NCI-H2029 treated with DMSO at 0.1 percent for 48 hours (cell line): Measurements from ENCODE around the gene INKA2.

Experiments
- DNase-seq: peaks from one replicate; lab custom pipeline; 2025; lab: John Stamatoyannopoulos, UW

The INKA2 gene

DNA sequence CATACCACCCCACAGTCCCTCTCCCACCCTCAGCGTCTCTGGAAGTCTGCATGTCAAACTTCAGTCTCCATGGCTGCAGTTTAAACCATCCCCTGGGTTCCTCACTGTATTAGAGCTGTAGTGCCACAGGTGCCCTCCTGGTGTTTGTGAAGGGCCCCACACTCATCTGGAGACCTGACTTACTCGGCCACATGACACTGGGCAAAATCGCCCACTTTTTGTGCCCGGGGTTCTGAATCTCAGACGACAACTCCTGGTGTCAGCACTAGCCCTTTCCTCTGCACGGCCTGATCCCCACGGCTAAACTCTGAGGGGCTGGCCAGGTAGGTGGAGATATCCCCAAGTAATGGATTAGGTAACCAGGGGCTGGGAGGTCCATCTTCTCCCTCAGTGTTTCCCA is 6.5 kb downstream of the INKA2 start:
- DNase-seq, result no peak

DNA sequence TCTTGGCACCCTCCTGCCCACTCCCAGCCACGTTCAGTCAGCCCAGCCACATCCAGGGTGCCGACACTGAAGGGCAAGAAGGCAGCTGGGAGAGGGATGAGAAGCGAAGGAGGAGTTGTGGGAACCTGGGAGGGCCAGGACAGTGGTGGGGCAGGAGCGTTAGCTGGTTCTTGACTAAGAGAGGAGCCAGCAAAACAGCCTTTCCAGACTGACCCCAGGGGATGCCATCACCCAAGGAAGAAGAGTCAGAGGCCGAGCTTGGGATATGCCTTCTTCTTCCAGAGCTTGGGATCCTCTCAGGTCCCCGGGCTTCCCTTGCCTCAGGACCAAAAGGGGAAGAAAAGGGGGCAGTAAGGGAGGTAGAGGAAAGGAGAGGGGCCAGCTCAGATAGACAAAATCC is 7.2 kb downstream of the INKA2 start:
- no peak for DNase-seq

DNA sequence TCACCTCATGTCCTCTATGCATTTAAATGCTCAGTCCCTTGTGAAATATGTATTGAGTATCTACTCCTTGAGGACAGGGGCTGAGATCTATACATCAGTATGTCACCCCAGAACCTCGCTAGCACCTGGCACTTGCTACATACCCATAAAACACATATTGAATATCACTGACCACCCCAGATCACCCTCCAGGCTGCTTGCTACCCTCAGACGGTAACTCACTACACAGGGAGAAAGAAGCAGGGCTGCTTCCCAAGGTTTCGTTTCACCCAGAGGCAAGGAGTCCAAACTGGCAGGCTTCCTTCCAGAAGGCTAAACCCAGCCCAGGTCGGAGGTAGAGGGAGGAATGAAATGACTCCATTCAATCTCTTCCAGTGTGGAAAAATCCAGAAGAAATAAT is 8.5 kb downstream of the INKA2 start:
- no peak for DNase-seq

DNA sequence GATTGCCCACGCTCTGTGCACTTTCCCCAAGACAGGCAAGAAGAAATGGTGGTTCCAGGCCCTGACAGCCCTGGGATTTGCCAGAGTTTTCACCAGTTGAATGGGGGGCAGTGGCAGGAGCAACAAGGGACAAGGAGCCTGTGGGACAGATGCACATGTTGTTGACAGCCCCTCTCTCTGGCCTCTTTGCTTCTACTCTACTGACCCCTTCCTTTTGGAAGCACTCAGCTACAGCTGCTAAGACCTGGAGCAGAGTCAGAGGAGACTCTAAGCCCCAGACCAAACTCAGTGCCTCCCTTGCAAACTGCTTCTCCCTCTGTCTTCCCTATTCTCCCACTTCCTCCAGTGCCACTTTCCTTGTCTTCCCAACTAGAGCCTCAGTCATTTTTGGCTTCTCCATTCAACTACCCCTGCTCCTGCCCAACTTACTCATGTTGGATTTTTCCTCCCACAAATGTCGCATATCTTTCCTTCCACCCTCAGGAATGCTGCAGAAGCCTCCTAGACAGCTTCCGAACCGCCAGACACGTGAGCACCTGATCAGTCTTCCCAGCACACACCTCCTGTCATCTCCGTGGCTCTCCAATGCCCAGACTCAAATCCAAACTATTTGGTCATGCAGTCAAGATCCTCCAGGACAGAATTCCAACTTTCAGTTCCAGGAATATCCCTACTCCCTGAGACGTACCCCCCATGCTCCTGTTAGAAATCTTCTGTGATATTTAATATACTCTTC is 9.1 kb downstream of the INKA2 start:
- no peak for DNase-seq

DNA sequence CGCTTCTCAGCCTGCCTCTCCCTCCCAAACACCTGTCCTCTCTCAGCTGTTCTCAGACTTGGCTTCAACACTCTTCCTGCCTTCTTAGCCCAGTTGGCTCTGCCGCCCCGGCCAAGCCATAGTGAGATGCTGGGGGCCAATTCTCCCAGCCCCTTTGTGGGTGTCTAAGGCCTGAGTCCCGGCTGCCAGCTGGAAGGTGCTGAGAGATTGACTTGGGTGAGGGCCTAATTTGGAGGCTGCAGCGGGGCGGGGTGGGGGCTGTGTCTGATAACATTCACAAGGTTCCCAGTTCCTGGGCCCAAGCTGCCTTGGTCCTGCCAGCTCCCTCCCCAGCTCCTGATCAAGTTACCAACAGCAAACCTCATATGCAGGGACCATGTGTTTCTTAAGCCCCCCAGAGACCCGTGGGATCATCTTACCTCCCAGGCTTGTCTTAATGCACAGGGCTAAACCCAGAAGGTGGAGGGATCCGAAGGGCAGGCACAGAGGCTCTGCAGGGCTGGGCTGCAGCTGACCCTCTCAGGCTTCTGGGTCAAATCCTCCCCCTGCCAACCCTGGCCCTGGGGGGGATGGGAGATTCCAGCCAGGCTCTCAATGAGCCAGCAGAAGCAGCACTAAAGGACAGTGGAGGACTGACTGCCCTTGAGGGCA is 9.8 kb downstream of the INKA2 start:
- no peak for DNase-seq

DNA sequence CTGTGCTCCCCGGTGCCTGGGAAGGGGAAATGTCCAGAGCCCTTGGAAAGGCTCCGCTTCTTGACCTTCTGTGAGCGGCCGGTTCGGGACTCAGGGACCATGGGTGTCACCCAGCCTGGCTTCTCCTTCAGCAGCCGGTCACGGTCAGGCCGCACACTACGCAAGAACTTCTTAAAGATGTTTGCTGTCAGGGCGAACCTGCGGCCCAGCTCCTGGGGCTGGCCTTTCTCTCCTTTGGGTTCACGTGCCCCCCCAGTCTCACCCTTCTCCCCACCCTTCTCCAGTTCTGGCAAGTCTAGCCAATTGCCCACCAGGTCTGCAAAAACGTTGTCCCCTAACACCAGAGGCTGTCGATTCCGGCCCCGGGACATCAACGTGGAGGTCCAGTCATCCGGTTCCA is 12.1 kb downstream of the INKA2 start:
- no peak for DNase-seq

DNA sequence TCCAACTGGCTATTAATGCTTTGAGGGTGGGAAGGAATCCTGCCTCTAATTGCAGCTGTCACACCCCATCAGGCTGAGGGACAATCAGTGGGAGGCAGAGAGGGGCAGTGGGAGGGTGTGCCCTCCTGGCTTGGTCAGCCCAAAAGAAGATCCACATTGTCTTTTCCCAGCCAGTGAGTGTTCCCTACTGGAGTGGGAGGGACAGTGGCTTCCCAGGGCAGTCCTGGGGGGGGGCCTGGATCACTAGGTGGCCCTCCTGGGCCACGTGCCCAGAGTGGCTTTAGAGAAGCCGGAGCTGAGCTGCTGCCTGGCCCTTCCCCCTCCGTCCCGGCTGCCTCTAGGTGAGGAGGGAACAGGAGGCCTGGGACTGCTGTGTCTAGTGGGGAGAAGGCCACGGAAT is 14.0 kb downstream of the INKA2 start:
- no peak for DNase-seq

DNA sequence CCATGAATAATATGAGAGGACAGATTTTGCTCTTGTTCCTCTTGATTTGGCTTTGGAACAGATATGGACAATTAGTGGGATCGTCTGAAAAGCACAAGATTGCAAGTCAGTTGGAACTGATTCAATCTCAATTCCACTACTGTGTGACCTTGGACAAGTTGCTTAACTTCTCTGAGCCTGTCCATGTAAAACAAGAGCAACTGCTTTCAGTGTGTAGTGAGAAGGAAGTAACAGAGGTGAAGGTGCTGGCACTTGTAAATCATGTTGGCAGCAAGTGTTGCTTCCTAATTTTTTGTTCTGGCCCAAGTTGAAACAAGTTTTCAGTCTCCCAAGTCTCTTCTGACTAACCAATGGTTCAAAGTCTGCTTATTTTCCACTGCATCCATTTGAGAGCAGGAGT is 15.3 kb downstream of the INKA2 start:
- no peak for DNase-seq

DNA sequence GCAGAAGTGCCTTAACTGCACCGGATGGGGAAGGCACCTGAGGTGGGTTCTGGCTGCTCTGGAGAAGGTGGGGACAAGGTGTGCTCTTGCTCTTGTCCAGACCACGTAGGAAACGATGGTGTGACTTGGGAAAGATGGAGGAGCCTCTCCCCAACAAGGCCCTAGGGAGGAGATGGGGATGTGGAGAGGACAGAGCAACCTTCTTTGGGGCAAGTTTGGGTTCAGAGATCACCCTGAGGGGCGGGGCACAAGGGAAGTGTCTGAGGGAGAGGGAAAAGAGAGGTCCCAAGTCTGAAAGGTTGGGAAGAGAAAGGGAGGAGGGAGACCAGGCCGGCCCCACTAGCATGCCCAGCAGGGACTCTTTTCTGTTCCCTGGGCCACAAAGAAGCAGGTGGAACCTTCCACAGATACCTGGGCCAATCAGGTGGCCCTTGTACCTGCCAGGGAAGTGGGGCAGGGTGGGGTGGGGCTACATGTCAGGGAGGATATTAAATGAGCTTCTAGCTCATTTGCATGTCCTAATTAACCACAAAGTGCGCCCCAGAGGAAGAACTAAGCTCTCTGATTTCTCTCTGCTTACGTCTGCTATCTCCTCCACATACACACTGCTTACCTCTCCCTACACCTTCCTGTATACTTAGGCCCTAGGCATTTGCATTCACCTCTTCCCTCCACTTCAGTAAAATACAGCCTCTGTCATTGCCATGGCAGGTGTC is 15.9 kb downstream of the INKA2 start:
- DNase-seq, result no peak

DNA sequence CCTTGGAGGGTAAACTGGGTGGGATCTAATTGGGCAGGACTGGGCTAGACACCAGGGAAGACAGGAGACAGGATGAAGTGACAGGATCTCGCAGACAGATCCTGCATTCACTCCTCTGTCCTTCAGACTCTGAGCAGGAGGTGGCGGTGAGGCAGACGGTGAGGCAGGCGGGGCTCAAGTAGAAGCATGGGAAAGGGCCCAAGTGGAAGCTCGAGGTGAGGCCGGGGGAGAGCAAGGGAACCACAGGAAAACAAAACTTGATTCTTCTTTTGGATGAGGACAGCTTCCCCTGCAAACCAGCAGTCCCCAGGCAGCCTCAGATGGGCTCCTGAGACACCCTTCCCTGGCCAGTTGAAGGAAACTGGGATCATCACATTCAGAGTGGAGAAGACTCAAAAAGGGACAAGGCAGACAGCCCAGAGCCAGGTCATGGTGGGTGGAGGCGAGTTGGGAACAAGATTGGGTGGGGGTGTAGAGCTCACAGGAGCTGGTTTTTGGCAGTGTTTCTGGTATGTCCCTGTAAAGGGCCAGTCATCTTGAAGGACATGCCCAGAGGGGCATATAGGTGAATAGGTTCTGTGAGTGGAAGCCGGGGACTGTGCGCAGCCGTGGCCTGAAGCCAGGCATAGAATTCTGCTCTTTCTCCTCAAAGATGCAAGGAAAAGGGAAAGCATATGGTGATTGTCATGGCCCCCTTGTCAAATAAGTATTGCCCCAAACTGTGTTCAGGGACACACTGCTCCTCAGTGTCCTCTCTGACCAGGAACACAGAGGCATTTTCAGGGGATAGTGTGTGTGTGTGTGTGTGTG is 18.0 kb downstream of the INKA2 start:
- no peak for DNase-seq

DNA sequence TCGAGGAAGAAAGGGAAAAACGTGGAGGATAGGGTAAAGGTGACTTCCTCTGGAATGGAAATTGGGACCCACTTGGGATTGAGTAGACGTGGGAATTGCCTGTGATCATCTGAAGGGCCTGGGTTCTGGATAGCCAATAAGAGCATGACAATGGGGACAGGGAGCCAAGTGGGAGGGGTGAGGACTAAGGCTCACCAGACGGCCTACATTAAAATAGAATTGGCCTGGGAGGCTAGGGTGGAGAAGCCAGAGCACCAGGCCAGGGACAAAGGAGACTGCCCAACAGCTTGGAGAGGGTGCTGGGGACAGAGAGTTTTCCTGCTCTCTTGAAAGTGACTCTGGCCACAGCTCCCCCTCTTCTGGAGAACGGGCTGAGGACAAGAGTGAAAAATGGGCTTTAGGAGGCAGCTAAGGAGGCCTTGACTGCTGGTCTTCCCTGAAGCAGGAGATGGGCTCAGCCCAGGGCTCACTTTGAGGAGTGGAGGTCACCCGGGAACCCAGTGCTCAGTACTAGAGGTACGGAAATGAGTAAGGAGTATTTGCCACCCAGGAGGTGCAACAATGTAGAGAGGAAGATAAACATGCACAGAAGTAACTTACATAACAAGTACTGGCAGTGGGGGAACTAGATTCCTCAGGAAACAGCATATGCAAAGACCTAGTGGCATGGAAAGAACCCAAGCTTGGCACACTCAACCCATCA is 18.8 kb downstream of the INKA2 start:
- no peak for DNase-seq

DNA sequence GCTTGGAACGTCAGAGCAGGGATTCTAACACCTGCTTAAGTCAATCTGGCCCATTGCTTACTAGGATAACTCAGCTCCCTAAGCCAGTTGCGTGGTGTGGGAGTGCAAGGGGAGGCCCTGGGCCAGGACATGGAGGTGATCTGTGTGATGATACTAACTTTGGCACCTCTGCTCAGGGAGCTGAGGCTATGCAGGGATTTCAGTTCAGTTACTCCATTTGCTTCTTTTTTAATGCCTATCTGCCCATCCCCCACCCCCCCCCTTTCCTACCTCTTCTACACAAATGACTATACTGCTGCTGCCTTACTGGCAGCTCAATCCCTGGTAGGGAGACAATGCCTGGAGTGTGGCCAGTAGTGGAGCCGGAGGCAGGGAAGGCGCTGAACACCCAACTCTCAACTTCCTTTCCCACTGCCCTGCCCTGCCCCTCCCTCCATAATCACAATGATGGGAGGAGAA is 19.5 kb downstream of the INKA2 start:
- DNase-seq, result no peak

DNA sequence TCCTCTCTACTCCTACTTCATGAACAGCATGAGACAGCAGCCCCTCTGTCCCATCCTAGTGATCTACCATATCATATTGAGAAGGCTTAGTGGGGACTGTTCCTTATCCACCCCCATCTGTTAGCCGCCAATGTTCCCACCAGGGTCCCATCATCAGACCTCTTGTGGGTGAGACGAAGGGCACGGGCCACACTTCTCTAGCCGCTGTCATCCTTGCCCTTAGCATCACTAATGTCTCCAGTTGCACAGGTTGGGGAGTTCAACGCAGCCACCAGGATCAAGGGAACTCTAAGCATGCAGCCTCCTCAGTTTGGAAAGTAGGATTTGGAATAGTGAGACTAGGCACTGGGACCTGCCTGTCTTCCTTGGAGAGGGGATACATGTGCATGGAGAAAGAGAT is 20.1 kb downstream of the INKA2 start:
- no peak for DNase-seq

DNA sequence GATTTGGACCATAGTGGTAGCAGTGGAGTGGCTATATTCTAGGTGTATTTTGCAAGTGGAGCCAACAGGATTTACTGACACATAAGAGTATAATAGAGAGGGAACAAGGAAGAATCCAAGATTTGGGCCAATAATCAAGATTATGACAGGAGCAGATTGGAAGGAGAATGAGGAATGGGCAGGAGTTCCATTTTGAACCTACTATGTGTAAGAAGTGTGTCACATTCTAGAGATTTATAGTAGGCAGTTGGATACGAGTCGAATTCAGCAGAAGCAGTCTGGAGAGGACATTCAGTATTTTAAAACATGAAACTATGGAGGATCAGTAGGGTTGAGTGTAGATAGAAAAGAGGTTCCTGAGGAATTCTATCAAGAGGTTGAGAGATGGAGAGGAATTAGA is 21.7 kb downstream of the INKA2 start:
- DNase-seq, result no peak

DNA sequence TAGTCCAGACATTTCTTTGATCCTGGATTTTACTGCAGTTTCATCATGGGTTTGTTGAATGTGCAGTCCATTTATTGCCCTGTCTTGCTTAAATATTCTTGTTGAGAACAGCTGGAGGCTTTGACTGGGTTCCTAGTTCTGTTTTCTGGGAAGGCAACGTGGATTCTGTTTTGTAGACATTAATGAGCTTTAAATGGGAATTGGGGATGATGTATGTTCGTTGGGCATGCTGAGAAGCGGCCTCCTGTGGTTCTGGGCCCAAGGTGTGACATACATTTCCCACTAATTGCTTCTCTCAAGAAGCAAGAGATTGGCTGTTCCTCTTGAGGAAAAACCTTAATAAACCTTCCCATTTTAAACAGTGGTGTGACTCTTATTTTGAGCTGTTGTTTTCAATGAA is 22.9 kb downstream of the INKA2 start:
- no peak for DNase-seq

DNA sequence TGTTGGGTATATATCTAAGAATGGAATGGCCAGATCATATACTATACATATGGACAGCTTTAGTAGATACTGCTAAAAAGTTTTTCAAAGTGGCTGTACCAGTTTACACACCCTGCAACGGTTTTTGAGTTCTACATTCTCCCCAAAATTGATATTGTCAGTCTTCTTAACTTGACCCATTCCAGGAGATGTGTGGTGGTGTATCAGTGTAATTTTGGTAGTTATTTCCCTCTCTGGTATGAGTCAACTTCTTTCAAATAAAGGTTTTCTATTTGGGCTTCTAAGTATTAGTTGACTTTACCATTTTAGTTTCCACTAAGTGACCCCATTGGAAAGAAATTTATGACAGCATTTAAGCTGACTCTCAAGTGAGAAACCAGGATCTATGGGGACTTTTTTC is 29.2 kb downstream of the INKA2 start:
- no peak for DNase-seq

DNA sequence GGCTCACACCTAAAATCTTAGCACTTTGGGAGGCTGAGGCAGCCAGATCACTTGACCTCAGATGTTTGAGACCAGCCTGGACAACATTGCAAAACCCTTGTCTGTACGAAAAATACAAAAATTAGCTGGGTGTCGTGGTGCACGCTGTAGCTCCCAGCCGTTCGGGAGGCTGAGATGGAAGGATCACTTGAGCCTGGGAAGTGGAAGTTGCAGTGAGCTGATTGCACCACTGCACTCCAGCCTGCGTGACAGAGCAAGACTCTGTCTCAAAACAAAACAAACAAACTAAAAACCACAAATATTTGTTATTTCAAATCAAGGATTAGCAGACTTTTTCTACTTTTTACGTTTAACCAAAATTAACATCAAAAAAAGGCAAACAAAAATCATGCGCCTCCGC is 31.3 kb downstream of the INKA2 start:
- no peak for DNase-seq

DNA sequence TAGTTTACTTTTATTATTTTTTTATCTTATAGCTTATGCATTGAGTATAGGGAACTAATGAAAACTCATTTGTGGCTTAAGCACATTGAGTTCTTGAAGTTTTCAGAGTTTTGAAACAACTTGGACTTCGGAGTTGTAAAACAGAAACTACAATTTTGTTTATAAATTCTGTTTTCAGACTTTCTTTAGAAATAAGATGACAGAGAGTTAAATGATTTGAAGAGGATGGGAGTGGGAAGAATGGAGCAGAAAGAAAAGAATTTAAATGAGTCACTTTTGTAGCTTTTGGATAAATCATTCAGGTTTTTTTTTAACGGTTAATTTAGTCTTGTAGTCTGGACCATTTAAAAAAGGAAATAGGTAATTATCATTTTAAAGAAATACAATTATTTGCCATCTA is 32.3 kb downstream of the INKA2 start:
- DNase-seq, result no peak

DNA sequence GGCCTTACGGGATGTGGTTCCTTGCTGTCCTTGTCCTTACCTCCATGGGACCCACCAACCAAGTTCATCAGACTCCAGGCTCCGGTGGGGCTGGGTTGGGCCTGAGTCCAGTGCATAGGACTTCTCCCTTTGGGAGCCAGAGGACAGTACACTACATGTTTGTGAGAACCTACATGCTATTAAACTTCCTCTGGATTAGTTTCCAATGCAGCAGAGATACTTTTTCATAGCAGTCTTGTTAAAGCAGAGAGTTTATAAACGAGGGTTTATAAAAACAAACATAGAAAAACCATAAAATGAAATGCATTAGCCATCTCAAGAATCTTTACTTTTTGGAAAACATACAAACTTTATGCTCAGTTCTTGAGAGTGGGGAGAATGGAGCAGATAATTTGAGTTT is 33.4 kb downstream of the INKA2 start:
- DNase-seq, result no peak

DNA sequence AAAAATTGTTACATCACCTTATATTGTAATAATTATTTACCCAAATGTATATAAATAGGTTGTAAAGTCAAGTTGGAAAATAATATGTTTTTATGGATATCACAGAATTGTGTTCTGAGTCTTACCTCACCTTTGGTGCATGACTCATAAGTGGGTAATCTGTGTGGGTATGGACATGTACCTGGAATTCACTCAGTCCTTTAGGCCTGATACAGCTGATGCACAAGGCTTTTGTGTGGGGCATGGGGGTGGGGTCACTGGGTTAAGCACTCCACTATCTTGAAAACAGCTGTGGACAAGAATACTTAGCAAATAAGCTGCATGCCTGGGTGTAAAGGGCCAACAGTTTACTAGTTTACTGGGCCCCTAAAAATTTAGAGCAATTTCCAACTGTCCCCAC is 34.4 kb downstream of the INKA2 start:
- DNase-seq, result no peak

DNA sequence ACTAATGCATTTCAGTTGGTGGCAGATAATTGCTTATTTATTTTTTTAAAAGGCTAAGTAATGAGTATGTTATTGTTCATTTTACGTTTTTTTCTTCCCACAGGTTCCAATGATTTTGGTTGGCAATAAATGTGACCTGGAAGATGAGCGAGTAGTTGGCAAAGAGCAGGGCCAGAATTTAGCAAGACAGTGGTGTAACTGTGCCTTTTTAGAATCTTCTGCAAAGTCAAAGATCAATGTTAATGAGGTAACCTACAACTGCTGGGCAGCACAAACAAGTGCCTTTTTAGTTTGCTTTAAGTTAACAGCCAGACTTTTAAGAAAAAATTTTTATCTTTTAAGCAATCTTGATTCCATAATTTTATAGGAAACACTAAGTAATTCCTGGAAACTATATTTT is 35.0 kb downstream of the INKA2 start:
- no peak for DNase-seq

DNA sequence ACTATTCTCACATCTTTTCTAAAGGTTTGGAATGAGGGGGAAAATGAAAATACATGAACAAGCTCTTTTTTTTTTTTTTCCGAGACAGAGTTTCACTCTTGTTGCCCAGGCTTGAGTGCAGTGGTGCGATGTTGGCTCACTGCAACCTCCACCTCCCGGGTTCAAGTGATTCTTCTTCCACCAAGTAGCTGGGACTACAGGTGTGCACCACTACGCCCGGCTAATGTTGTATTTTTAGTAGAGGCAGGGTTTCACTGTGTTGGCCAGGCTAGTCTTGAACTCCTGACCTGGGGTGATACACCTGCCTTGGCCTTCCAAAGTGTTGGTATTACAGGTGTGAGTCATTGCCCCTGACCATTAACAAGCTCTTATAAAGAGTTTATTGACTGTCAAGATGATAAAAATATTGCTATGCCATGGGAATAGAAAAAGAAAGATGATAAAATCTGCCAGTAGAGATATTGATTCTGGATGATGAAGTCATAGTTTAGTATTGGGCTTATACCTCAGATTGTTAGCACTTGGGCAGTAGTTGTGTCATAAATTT is 36.6 kb downstream of the INKA2 start:
- DNase-seq, result no peak
